GM12864 (cell line): ENCODE measurements around the gene RUBCNL.

Experiments
- DNase-seq: peaks from one replicate; pipeline ENCODE4 v3.0.0-alpha.2; 2011; ENCODE audit warnings: low read depth
- H3K4me3 ChIP-seq: 2 replicates; pipeline ENCODE4 v1.5.1; 2011; ENCODE audit warnings: mild to moderate bottlenecking, low read depth, low read length, control low read depth
- CTCF ChIP-seq: IDR thresholded peaks from 2 replicates; pipeline ENCODE4 v1.5.1; 2011; ENCODE audit warnings: low read depth, mild to moderate bottlenecking, moderate library complexity, low read length, control low read depth, inconsistent platforms; ENCODE audit errors: missing control alignments

RUBCNL gene

GRCh38 chr13:46313432-46314257, 73.4 kb downstream of the RUBCNL start:
- H3K4me3 ChIP-seq = no peak overlapping the region
- TF ChIP-seq CTCF = no peak
- no peak for DNase-seq

GRCh38 chr13:46313024-46313423, 74.0 kb downstream of the RUBCNL start:
- DNase-seq = no peak
- no peak overlapping the region for H3K4me3 ChIP-seq
- TF ChIP-seq CTCF = no peak

GRCh38 chr13:46311217-46311616, 75.8 kb downstream of the RUBCNL start:
- H3K4me3 ChIP-seq = no peak overlapping the region
- no peak for TF ChIP-seq CTCF

GRCh38 chr13:46310066-46310465, 77.0 kb downstream of the RUBCNL start:
- no peak for DNase-seq
- H3K4me3 ChIP-seq = no peak overlapping the region
- no peak for TF ChIP-seq CTCF

More at GRCh38 chr13:46311217-46311616, 75.8 kb downstream of the RUBCNL start:
- no peak for DNase-seq

- TF ChIP-seq CTCF = no peak
- H3K4me3 ChIP-seq = no peak overlapping the region
- no peak for DNase-seq
These were observed 79.5 kb downstream of the RUBCNL start for GRCh38 chr13:46307554-46307953.

GRCh38 chr13:46304546-46304945, 82.5 kb downstream of the RUBCNL start:
- TF ChIP-seq CTCF = no peak
- no peak for DNase-seq
- no peak overlapping the region for H3K4me3 ChIP-seq
